HL-60 (cell line): ENCODE results near the gene ALPG.

Source experiments
- DNase-seq, 2 experiments: peaks; one replicate each; pipeline ENCODE4 v3.0.0-alpha.2; 2010 to 2020; ENCODE audit warnings: low read depth in 1 of 2, low spot score in 1 of 2
- H3K27ac ChIP-seq: fragments of 250-450 bp; sonication (Bioruptor Pico); replicated peaks from 2 replicates; pipeline ENCODE4 v1.5.1; 2020; ENCODE audit warnings: mild to moderate bottlenecking, moderate library complexity
- H3K27me3 ChIP-seq: fragments of 250-450 bp; sonication (Bioruptor Pico); 2 replicates; pipeline ENCODE4 v1.5.1; 2021; ENCODE audit warnings: mild to moderate bottlenecking, moderate library complexity; ENCODE audit not compliant: insufficient read depth, poor library complexity, severe bottlenecking
- H3K4me3 ChIP-seq: replicated peaks from 2 replicates; pipeline ENCODE4 v1.5.1; 2011; ENCODE audit warnings: mild to moderate bottlenecking, control low read depth, low read length; ENCODE audit not compliant: insufficient read depth
- CTCF ChIP-seq: IDR thresholded peaks from one replicate; pipeline ENCODE4 v1.5.1; 2011; ENCODE audit warnings: low read length, control low read depth, inconsistent platforms; ENCODE audit not compliant: insufficient read depth
- GABPA ChIP-seq: IDR thresholded peaks from 2 replicates; pipeline ENCODE4 v1.6.1; 2012; ENCODE audit warnings: low read depth
- POLR2AphosphoS5 ChIP-seq: IDR thresholded peaks from 2 replicates; pipeline ENCODE4 v1.6.1; 2012; ENCODE audit warnings: low read depth
- REST ChIP-seq: IDR thresholded peaks from 2 replicates; pipeline ENCODE4 v1.6.1; 2012; ENCODE audit warnings: low read depth; ENCODE audit not compliant: insufficient replicate concordance
- SPI1 ChIP-seq: IDR thresholded peaks from 2 replicates; pipeline ENCODE4 v1.6.1; 2012; ENCODE audit warnings: low read depth, mild to moderate bottlenecking, borderline replicate concordance

The ALPG gene

GRCh38 chr2:232454630-232455029, 48.0 kb downstream of the ALPG start:
- Histone ChIP-seq H3K27ac (no peak overlapping the region), H3K27me3 (peaks cover 2% of the 10 kb centered on the region), H3K4me3 (no peak overlapping the region)
- TF ChIP-seq GABPA (no peak), SPI1 (no peak), POLR2AphosphoS5 (no peak), CTCF (no peak), REST (no peak)
- DNase-seq: no peak

- Histone ChIP-seq H3K27ac (no peak within 1 kb of the TSS), H3K4me3 (no peak within 1 kb of the TSS), H3K27me3 (peaks cover 2% of the 10 kb centered on the region)
- no peak for DNase-seq
- TF ChIP-seq GABPA (no peak), REST (no peak), SPI1 (no peak), CTCF (no peak), POLR2AphosphoS5 (no peak)
Measured at GRCh38 chr2:232455426-232456255, 49.0 kb downstream of the ALPG start, which contains the start of gene ALPI. Gene ALPI (plus strand): TSS chr2:232456153. CDS start chr2:232456200, 47 bp downstream.

GRCh38 chr2:232456296-232457120, 49.9 kb downstream of the ALPG start:
- DNase-seq: no peak
- Histone ChIP-seq H3K4me3 (no peak overlapping the region), H3K27ac (no peak overlapping the region)

More at GRCh38 chr2:232456296-232457120, 49.9 kb downstream of the ALPG start:
- H3K27me3 ChIP-seq: peaks cover 2% of the 10 kb centered on the region
- no peak for TF ChIP-seq GABPA
- no peak for TF ChIP-seq POLR2AphosphoS5
- TF ChIP-seq SPI1: no peak
- TF ChIP-seq REST: no peak
- no peak for TF ChIP-seq CTCF
